Activated gamma-delta T cell (primary cell): ENCODE measurements around the gene TMEM18.

Experiments used
- DNase-seq: peaks from one replicate; lab custom pipeline; 2025; lab: John Stamatoyannopoulos, UW

TMEM18 gene

GRCh38 chr2:651951-652373, 25.2 kb downstream of the TMEM18 start:
- no peak for DNase-seq

- no peak for DNase-seq
These were observed 26.6 kb downstream of the TMEM18 start for GRCh38 chr2:650343-651310.

- no peak for DNase-seq
These were observed 27.5 kb downstream of the TMEM18 start for GRCh38 chr2:649426-650342.

- no peak for DNase-seq
These were observed 28.5 kb downstream of the TMEM18 start for GRCh38 chr2:648476-649424.

GRCh38 chr2:647691-648231, 29.4 kb downstream of the TMEM18 start:
- no peak for DNase-seq

- no peak for DNase-seq
These were observed 30.1 kb downstream of the TMEM18 start for GRCh38 chr2:647003-647560.

- no peak for DNase-seq
These were observed 32.3 kb downstream of the TMEM18 start for GRCh38 chr2:644871-645270.

GRCh38 chr2:643761-644160, 33.4 kb downstream of the TMEM18 start:
- no peak for DNase-seq

- no peak for DNase-seq
These were observed 33.9 kb downstream of the TMEM18 start for GRCh38 chr2:643334-643733.

GRCh38 chr2:641872-642815, 35.1 kb downstream of the TMEM18 start:
- DNase-seq, result no peak

GRCh38 chr2:641164-641871, 35.9 kb downstream of the TMEM18 start:
- DNase-seq, result no peak

- DNase-seq, result no peak
These were observed 37.5 kb downstream of the TMEM18 start for GRCh38 chr2:639703-640102.

- no peak for DNase-seq
These were observed 39.4 kb downstream of the TMEM18 start for GRCh38 chr2:637804-638203.

- no peak for DNase-seq
These were observed 39.8 kb downstream of the TMEM18 start for GRCh38 chr2:637406-637776.

GRCh38 chr2:636641-637405, 40.4 kb downstream of the TMEM18 start:
- DNase-seq, result no peak

GRCh38 chr2:635687-636621, 41.3 kb downstream of the TMEM18 start:
- DNase-seq, result no peak
